Measurements from ENCODE around the gene CCNL1. TPM values are rescaled to one million over a fixed set of nuclear protein-coding genes. Genes with fewer than 3 reads are reported as not detected.

CCNL1 gene
- total and polyA plus RNA-seq, 2 of the 8 experiments (the other 6 are each of a cell fraction or from before 2014, with no cell fraction given): 64.5 to 68.6 TPM

DNA sequence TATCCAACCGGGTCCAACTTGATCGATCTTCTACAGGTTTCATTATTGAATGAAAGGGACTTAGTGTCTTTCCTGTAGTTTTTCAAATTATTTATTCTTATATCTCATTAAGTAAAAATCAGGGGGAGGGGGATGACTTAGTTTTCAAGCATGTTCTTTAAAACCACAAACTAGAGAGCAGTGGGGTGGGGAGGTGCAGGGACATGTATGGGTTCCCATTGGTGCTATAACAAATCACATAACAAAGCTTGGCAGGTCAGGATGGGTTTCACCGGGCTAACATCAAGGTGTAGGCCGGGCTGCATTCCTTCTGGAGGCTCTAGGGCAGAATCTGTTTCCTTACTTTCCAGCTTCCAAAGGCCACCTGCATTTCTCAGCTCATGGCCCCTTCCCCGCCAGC is 32.7 kb downstream of the CCNL1 start:
- no peaks in the 10 kb centered on the region for H3K79me2 ChIP-seq (ENCODE audit: control insufficient read depth in 1 of 2, insufficient read depth in 2 of 2, low read length in 2 of 2)
- H3K79me1 ChIP-seq (ENCODE audit: low read depth, low read length): no peaks in the 10 kb centered on the region
- H3K56ac ChIP-seq (replicated peaks; ENCODE audit: insufficient read length, low read depth, low read length): no peak overlapping the region
- H3K18ac ChIP-seq (ENCODE audit: extremely low read depth, low read length): no peak overlapping the region
- H2AFZ ChIP-seq (ENCODE audit: low read length): no peak overlapping the region
- no peaks in the 10 kb centered on the region for H3K9me3 ChIP-seq (ENCODE audit: insufficient read depth in 2 of 2, low read depth in 1 of 2, low read length in 1 of 2)
- no peak overlapping the region for H3K23ac ChIP-seq (ENCODE audit: insufficient read length)
- no peak overlapping the region for H2BK12ac ChIP-seq (ENCODE audit: low read depth, low read length)
- no peak overlapping the region for H3K9ac ChIP-seq (replicated peaks in 1 of 4; ENCODE audit: extremely low read depth in 1 of 4, low read depth in 3 of 4, low read length in 3 of 4)
- H2BK120ac ChIP-seq (replicated peaks; ENCODE audit: low read depth, low read length): no peak overlapping the region
- no peaks in the 10 kb centered on the region for H4K20me1 ChIP-seq (replicated peaks in 1 of 2; ENCODE audit: control insufficient read depth in 1 of 2, insufficient read depth in 2 of 2, low read length in 2 of 2)
- no peak overlapping the region for H4K8ac ChIP-seq (ENCODE audit: extremely low read depth, insufficient read depth, low read length)
- H3K36me3 ChIP-seq (ENCODE audit: control insufficient read depth in 2 of 4, insufficient read depth in 4 of 4, low read length in 3 of 4): no peaks in the 10 kb centered on the region
- FAIRE-seq (no peak), DNase-seq (ENCODE audit: low read depth in 1 of 2, low spot score in 2 of 2) (no peak)
- no peak overlapping the region for H3K14ac ChIP-seq (ENCODE audit: insufficient read length)
- H4K91ac ChIP-seq (replicated peaks; ENCODE audit: insufficient read length, low read length): no peak overlapping the region
- no peaks in the 10 kb centered on the region; the same call in 1 of the 2 replicates for H3K23me2 ChIP-seq (ENCODE audit: low read depth, low read length)
- TF ChIP-seq EGR1 (IDR thresholded peaks at IDR 0.05; ENCODE audit: borderline replicate concordance, low read depth, low read length): no peak
- no peak for TF ChIP-seq RAD21 (IDR thresholded peaks at IDR 0.05 in 1 of 2, conservative IDR thresholded peaks at IDR 0.05 in 1 of 2; ENCODE audit: low read depth in 2 of 2, low read length in 2 of 2)
- TF ChIP-seq, protein P1, sequence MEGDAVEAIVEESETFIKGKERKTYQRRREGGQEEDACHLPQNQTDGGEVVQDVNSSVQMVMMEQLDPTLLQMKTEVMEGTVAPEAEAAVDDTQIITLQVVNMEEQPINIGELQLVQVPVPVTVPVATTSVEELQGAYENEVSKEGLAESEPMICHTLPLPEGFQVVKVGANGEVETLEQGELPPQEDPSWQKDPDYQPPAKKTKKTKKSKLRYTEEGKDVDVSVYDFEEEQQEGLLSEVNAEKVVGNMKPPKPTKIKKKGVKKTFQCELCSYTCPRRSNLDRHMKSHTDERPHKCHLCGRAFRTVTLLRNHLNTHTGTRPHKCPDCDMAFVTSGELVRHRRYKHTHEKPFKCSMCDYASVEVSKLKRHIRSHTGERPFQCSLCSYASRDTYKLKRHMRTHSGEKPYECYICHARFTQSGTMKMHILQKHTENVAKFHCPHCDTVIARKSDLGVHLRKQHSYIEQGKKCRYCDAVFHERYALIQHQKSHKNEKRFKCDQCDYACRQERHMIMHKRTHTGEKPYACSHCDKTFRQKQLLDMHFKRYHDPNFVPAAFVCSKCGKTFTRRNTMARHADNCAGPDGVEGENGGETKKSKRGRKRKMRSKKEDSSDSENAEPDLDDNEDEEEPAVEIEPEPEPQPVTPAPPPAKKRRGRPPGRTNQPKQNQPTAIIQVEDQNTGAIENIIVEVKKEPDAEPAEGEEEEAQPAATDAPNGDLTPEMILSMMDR (IDR thresholded peaks at IDR 0.05; ENCODE audit: control extremely low read depth in 1 of 3, insufficient read depth in 1 of 3, low read depth in 1 of 3, low read length in 3 of 3): no peak
- TF ChIP-seq TCF12 (IDR thresholded peaks at IDR 0.05; ENCODE audit: low read depth, low read length): no peak
- TF ChIP-seq FOSL1 (IDR thresholded peaks at IDR 0.05; ENCODE audit: insufficient read depth, low read depth, low read length): no peak
- TF ChIP-seq POLR2AphosphoS5 (IDR thresholded peaks at IDR 0.05; ENCODE audit: low read depth, low read length): no peak
- no peak for TF ChIP-seq POLR2A (IDR thresholded peaks at IDR 0.05; ENCODE audit: control extremely low read depth in 1 of 2, low read depth in 2 of 2, low read length in 2 of 2)
- TF ChIP-seq SIN3A (conservative IDR thresholded peaks at IDR 0.05 in 1 of 2, IDR thresholded peaks at IDR 0.05 in 1 of 2; ENCODE audit: low read depth in 1 of 2, low read length in 2 of 2): no peak
- no peak for TF ChIP-seq CBX5 (IDR thresholded peaks at IDR 0.05; ENCODE audit: low read depth, low read length)
- no peak overlapping the region for H2BK20ac ChIP-seq (ENCODE audit: low read length)
- no peak overlapping the region for H4K5ac ChIP-seq (ENCODE audit: insufficient read length, low read depth, low read length)
- CTCF ChIA-PET (ENCODE audit: partially characterized antibody): interaction anchor here (1.0 to 56.4 kb wide), 7 partner anchors 2 to 855 kb away, joined by 3 to 1014 read pairs (median 3); no protein-coding TSS in a partner anchor
- H3K4me3 ChIP-seq (ENCODE audit: extremely low read depth in 1 of 4, insufficient read depth in 2 of 4, low read depth in 3 of 4, low read length in 4 of 4): no peak overlapping the region
- H3K27me3 ChIP-seq (replicated peaks in 1 of 4; ENCODE audit: control insufficient read depth in 3 of 4, extremely low read depth in 1 of 4, insufficient read depth in 3 of 4, low read length in 3 of 4): no peaks in the 10 kb centered on the region; a peak in 2 of 7 replicates
- H3K4me1 ChIP-seq (replicated peaks in 1 of 4; ENCODE audit: control insufficient read depth in 3 of 4, insufficient read depth in 4 of 4, low read length in 3 of 4): peaks cover 5 to 15% (median 9%) of the 10 kb centered on the region in 4 experiments; a peak in 6 of 7 replicates
- H2BK15ac ChIP-seq (ENCODE audit: low read length): no peak overlapping the region
- no peak overlapping the region for H2AK5ac ChIP-seq (ENCODE audit: low read depth, low read length)
- 93% methylated on average over 5 of the region's 5 CpGs; no CpG with 5 or more reads in 1 of the 2 experiments for WGBS, 2 experiments (ENCODE audit: extremely low coverage in 1 of 2, insufficient coverage in 1 of 2, insufficient read length in 1 of 2, insufficient replicate concordance in 2 of 2, low coverage in 1 of 2, low lambda C conversion rate in 2 of 2, missing lambda C conversion rate in 1 of 2)
- H3K27ac ChIP-seq (ENCODE audit: low read depth, low read length): no peak overlapping the region
- no peak overlapping the region for H3K4me2 ChIP-seq (ENCODE audit: insufficient read depth in 1 of 2, low read depth in 2 of 2, low read length in 2 of 2)
- no peak overlapping the region for H2BK5ac ChIP-seq (ENCODE audit: low read depth, low read length)
- POLR2A ChIA-PET (ENCODE audit: partially characterized antibody): interaction anchor here (0.7 to 2.9 kb wide), 2 partner anchors 18 to 39 kb away, joined by 3 to 9 read pairs; no protein-coding TSS in a partner anchor
- H3K4ac ChIP-seq (replicated peaks; ENCODE audit: insufficient read length, low read depth, low read length): no peak overlapping the region
